Mammary epithelial cell (primary cell): Measurements from ENCODE around the gene KCTD7.
"Not testable (repeated sequence)": the region's sequence is repeated elsewhere in the genome, so short reads cannot be mapped to it uniquely, and the experiment has no call there.

Experiments used
- CTCF ChIP-seq, 2 donors: IDR thresholded peaks in 1 of 2; conservative IDR thresholded peaks in 1 of 2; 2 replicates each; pipeline ENCODE4 v1.5.1; 2011 to 2012; ENCODE audit warnings: inconsistent platforms in 2 of 2, low read length in 2 of 2, mild to moderate bottlenecking in 2 of 2, control low read depth in 1 of 2, low read depth in 1 of 2; ENCODE audit not compliant: insufficient read depth in 1 of 2; ENCODE audit errors: extremely low read depth in 1 of 2
- EZH2 ChIP-seq: IDR thresholded peaks from 2 replicates; pipeline ENCODE4 v1.6.1; 2012; ENCODE audit warnings: low read length, inconsistent platforms, borderline replicate concordance

- TF ChIP-seq CTCF (conservative IDR thresholded peaks at IDR 0.05 in 1 of 2, IDR thresholded peaks at IDR 0.05 in 1 of 2; ENCODE audit: extremely low read depth in 1 of 2, insufficient read depth in 1 of 2, low read depth in 1 of 2, low read length in 2 of 2); EZH2: not testable (repeated sequence)
These were observed 14.1 kb upstream of the KCTD7 start for GRCh38 chr7:66614596-66614995.
